GM06990 (cell line): ENCODE results near the gene GPC6.

Experiments used
- DNase-seq: peaks from one replicate; pipeline ENCODE4 v3.0.0-alpha.2; 2011; ENCODE audit not compliant: insufficient read length; ENCODE audit errors: extremely low read depth
- H3K27me3 ChIP-seq: replicated peaks from 2 replicates; pipeline ENCODE4 v1.6.0; 2011; ENCODE audit warnings: low read length; ENCODE audit not compliant: control insufficient read depth, insufficient read depth
- H3K36me3 ChIP-seq: 2 replicates; pipeline ENCODE4 v1.5.1; 2011; ENCODE audit warnings: low read length; ENCODE audit not compliant: control insufficient read depth, insufficient read depth
- H3K4me3 ChIP-seq: replicated peaks from 2 replicates; pipeline ENCODE4 v1.5.1; 2011; ENCODE audit warnings: low read depth, mild to moderate bottlenecking, control low read depth, low read length
- TF ChIP-seq, protein P1 (sequence below): IDR thresholded peaks from 2 replicates; pipeline ENCODE4 v1.5.1; 2011; ENCODE audit warnings: low read length, control low read depth, mild to moderate bottlenecking, inconsistent platforms; ENCODE audit not compliant: insufficient read depth, poor library complexity, severe bottlenecking

The GPC6 gene

DNA sequence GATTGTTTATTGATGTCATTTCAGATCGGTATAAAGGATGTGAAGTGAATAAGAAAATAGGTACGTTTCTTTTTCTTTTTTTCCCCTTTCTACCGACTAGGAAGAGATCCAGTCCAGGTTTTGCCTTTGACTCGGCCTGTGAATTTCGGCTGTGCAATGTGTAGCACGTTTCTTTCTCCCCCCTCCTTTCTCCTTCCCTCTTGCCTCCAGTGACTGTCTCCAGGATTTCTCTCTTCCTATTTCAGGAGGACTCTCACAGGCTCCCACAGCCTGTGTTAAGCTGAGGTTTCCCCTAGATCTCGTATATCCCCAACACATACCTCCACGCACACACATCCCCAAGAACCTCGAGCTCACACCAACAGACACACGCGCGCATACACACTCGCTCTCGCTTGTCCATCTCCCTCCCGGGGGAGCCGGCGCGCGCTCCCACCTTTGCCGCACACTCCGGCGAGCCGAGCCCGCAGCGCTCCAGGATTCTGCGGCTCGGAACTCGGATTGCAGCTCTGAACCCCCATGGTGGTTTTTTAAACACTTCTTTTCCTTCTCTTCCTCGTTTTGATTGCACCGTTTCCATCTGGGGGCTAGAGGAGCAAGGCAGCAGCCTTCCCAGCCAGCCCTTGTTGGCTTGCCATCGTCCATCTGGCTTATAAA is at the start of gene GPC6:
GPC6 (plus strand) TSS at position 185 of the 657 bp plus-strand sequence.
- no peak for DNase-seq
- TF ChIP-seq, protein P1, sequence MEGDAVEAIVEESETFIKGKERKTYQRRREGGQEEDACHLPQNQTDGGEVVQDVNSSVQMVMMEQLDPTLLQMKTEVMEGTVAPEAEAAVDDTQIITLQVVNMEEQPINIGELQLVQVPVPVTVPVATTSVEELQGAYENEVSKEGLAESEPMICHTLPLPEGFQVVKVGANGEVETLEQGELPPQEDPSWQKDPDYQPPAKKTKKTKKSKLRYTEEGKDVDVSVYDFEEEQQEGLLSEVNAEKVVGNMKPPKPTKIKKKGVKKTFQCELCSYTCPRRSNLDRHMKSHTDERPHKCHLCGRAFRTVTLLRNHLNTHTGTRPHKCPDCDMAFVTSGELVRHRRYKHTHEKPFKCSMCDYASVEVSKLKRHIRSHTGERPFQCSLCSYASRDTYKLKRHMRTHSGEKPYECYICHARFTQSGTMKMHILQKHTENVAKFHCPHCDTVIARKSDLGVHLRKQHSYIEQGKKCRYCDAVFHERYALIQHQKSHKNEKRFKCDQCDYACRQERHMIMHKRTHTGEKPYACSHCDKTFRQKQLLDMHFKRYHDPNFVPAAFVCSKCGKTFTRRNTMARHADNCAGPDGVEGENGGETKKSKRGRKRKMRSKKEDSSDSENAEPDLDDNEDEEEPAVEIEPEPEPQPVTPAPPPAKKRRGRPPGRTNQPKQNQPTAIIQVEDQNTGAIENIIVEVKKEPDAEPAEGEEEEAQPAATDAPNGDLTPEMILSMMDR, result no peak
- Histone ChIP-seq H3K4me3 (no peak within 1 kb of the TSS), H3K27me3 (no peaks in the 10 kb centered on the region), H3K36me3 (no peaks in the 10 kb centered on the region)

DNA sequence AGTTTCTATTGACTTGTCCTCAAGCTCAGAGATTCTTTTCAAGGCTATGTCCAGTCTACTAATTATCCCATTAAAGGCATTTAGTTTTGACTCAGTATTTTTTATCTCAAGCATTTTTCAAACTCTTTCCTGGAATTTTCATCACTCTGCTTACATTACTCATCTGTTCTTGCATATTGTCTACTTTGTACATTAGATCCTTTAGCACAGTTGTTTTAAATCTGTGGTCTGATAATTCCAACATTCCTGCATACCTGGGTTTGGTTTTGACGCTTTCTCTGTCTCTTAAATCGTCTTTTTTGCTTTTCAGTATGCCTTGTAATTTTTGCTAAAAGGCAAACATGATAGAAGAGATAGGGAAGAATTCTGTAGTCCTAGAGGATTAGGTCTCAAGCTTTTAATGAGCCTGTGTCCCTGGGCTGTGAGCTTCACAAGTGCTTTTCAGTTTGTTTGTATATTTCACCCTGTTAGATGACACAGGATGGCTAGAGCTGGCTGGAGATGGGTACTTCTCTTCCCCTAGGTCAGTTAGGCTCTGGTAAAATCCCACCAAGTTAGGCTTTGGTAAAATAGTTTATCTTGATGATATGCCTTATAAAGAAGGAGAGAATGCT is 46.1 kb upstream of the GPC6 start:
- Histone ChIP-seq H3K27me3 (no peaks in the 10 kb centered on the region), H3K36me3 (no peaks in the 10 kb centered on the region), H3K4me3 (no peak overlapping the region)
- DNase-seq, result no peak
- TF ChIP-seq, protein P1, result no peak

- Histone ChIP-seq H3K4me3 (no peak overlapping the region), H3K36me3 (no peaks in the 10 kb centered on the region), H3K27me3 (no peaks in the 10 kb centered on the region)
- no peak for DNase-seq
- TF ChIP-seq, protein P1, result no peak
Observed at GRCh38 chr13:93182406-93182805, 44.2 kb upstream of the GPC6 start.

DNA sequence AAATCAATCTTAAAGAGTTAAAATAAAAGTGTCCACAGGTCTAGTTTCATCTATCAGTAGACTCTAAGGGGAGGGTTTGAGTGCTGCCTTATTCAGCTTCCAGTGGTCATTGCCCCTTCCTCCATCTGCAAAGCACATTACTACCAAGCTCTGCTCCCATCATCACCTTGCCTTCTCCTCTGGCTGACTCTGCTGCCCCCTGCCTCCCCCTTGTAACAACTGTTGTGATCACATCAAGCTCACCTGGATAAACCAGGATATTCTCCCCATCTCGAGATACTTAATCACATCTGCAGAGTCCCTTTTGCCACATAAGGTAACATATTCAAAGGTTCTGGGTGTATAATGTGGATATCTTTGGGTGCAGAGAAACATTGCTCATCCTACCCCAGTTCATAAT is 43.3 kb upstream of the GPC6 start:
- H3K4me3 ChIP-seq, result no peak overlapping the region
- TF ChIP-seq, protein P1, result no peak
- DNase-seq, result no peak
- no peaks in the 10 kb centered on the region for H3K27me3 ChIP-seq
- H3K36me3 ChIP-seq, result no peaks in the 10 kb centered on the region

- H3K36me3 ChIP-seq, result no peaks in the 10 kb centered on the region
- TF ChIP-seq, protein P1, result no peak
- H3K4me3 ChIP-seq, result no peak overlapping the region
- no peak for DNase-seq
- H3K27me3 ChIP-seq, result no peaks in the 10 kb centered on the region
Observed at GRCh38 chr13:93190006-93190405, 36.6 kb upstream of the GPC6 start.
